Measurements from ENCODE around the gene USHBP1. TPM values are rescaled to one million over a fixed set of nuclear protein-coding genes. Genes with fewer than 3 reads are reported as not detected.
A peak's percentile ranks its signal among the peaks of the same experiment; 100 is the strongest.

USHBP1 gene
- total RNA-seq, 4 donors from 2014 or later = 2.4 to 43.3 (median 5.8) TPM

GRCh38 chr19:17268754-17269153 lies 4.2 kb upstream of the USHBP1 start:
- ATAC-seq (ENCODE audit: low FRiP score) (no peak), DNase-seq (ENCODE audit: low spot score) (no peak)
- TF ChIP-seq, protein P1, sequence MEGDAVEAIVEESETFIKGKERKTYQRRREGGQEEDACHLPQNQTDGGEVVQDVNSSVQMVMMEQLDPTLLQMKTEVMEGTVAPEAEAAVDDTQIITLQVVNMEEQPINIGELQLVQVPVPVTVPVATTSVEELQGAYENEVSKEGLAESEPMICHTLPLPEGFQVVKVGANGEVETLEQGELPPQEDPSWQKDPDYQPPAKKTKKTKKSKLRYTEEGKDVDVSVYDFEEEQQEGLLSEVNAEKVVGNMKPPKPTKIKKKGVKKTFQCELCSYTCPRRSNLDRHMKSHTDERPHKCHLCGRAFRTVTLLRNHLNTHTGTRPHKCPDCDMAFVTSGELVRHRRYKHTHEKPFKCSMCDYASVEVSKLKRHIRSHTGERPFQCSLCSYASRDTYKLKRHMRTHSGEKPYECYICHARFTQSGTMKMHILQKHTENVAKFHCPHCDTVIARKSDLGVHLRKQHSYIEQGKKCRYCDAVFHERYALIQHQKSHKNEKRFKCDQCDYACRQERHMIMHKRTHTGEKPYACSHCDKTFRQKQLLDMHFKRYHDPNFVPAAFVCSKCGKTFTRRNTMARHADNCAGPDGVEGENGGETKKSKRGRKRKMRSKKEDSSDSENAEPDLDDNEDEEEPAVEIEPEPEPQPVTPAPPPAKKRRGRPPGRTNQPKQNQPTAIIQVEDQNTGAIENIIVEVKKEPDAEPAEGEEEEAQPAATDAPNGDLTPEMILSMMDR (IDR thresholded peaks at IDR 0.05) = no peak

DNA sequence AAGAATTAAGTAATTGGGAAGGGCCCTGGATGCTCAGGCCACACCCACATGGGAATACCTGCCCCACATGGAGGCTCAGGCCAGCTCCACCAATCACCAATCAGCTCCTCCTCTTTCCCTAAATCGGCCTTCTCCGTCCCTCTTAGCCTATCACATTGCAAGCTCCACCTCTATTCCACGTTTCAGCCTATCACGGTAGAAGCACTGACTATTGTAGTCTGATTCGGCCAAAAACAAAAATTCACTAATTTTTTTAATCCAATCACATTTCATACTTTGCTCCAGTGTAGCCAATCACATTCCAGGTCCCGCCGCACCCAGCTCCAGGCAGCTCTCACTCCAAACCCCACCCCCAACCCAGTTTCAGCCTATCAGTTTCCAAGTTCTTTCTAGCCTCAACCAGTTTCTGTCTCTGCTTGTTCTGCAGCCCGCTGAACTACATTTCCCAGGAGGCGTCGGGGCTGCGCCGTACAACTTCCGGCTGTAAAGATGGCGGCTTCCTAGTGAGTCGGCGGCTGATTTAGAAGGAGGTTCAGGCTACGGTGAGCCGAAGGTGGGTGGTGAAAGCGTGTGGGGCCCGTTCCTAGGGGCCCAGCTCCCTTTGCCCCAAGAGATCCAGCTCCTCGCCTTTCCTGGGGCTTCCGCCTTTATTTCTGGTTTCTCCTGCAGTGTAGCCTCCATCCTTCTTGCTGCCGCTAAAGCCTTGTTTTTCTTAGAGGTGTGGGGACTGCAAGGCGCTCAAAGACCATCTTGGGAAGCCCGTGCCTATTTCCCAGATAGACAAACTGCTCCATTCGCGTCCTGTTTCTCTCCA lies 2.6 kb upstream of the USHBP1 start, which contains the start of gene BABAM1:
Gene BABAM1 (plus strand): TSS at position 469 of the 814 bp plus-strand sequence. CDS start 1,364 bp downstream, outside the sequence.
- DNase-seq (ENCODE audit: low spot score) (peak; percentile 92), ATAC-seq (ENCODE audit: low FRiP score) (peak; percentile 99)
- TF ChIP-seq, protein P1 (IDR thresholded peaks at IDR 0.05) = peak in 1 of 3 donors; percentile 31

- DNase-seq (ENCODE audit: low spot score) = no peak
- TF ChIP-seq, protein P1 (IDR thresholded peaks at IDR 0.05) = no peak
- ATAC-seq (ENCODE audit: low FRiP score) = no peak
These were observed 2.0 kb upstream of the USHBP1 start for GRCh38 chr19:17266589-17266974.

DNA sequence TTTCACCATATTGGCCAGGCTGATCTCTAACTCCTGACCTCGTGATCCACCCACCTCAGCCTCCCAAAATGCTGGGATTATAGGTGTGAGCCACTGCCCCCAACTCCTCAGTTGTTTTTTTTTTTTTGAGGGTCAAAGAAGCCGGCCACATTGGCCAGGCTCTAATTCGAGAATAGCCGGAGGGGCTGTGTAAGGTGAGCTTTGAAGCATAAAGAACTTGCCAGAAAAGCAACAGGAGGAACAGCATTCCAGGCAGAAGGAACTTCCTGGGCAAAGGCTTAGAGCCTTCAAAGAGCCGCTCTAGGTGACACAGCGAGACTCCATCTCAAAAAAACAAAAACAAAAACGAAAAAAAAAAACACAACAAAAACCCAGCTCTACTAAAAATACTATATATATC lies 1.5 kb upstream of the USHBP1 start:
- TF ChIP-seq, protein P1 (IDR thresholded peaks at IDR 0.05) = no peak
- ATAC-seq (ENCODE audit: low FRiP score) = no peak

DNA sequence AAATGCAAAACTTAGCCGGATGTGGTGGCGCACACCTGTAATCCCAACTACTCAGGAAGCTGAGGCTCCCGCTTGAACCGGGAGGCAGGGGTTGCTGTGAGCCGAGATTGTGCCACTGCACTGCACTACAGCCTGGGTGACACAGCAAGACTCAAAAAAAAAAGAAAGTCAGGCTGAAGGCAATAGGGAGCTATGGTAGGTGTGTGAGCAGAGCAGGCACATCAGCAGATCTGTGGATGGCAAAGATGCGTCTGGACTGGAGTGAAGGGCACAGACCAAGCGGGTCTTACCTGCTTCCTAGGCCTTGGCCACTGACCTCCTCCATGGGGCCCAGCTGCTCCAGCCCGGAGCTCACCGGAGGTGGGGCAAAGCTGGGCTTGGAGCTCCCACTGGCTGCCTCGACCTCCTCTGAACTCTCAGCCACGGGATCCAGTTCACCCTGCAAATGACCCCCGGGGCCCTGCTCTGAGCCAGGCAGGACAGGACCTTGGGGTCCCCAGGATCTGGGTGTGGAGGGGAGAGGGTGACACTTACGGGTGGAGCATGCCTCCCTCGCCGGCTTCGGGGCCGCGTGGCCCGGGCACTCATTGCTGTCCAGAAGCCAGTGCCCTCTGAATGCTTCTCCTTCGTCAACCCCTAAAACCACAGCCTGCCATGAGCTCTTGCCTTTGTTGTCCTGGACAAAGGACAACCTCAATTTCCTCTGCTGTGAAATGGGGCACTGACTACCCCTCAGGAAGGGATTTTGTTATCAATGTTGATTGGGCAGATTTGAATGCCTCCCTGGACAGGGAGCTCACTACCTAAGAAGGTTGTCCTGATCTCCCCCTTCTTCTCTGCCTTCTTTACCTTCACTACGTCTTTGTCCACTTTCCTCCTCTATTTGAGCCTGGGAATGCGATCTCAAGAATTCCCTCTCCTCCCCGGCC lies 569 bp downstream of the USHBP1 start:
- TF ChIP-seq, protein P1 (IDR thresholded peaks at IDR 0.05) = no peak
- no peak for ATAC-seq (ENCODE audit: low FRiP score)
- DNase-seq (ENCODE audit: low spot score) = no peak

More for the DNA sequence above, 1.5 kb upstream of the USHBP1 start:
- no peak for DNase-seq (ENCODE audit: low spot score)

GRCh38 chr19:17262557-17262956 lies 2.0 kb downstream of the USHBP1 start:
- TF ChIP-seq, protein P1 (IDR thresholded peaks at IDR 0.05) = no peak
- DNase-seq (ENCODE audit: low spot score) = no peak
- no peak for ATAC-seq (ENCODE audit: low FRiP score)
